Retina (tissue), 1 donor: ENCODE results near the gene ARHGAP31.
"Not testable (repeated sequence)": the region's sequence is repeated elsewhere in the genome, so short reads cannot be mapped to it uniquely, and the experiment has no call there.

Source experiments
- DNase-seq: peaks from one replicate; pipeline ENCODE4 v3.0.0-alpha.2; 2016

Gene ARHGAP31, protein sequence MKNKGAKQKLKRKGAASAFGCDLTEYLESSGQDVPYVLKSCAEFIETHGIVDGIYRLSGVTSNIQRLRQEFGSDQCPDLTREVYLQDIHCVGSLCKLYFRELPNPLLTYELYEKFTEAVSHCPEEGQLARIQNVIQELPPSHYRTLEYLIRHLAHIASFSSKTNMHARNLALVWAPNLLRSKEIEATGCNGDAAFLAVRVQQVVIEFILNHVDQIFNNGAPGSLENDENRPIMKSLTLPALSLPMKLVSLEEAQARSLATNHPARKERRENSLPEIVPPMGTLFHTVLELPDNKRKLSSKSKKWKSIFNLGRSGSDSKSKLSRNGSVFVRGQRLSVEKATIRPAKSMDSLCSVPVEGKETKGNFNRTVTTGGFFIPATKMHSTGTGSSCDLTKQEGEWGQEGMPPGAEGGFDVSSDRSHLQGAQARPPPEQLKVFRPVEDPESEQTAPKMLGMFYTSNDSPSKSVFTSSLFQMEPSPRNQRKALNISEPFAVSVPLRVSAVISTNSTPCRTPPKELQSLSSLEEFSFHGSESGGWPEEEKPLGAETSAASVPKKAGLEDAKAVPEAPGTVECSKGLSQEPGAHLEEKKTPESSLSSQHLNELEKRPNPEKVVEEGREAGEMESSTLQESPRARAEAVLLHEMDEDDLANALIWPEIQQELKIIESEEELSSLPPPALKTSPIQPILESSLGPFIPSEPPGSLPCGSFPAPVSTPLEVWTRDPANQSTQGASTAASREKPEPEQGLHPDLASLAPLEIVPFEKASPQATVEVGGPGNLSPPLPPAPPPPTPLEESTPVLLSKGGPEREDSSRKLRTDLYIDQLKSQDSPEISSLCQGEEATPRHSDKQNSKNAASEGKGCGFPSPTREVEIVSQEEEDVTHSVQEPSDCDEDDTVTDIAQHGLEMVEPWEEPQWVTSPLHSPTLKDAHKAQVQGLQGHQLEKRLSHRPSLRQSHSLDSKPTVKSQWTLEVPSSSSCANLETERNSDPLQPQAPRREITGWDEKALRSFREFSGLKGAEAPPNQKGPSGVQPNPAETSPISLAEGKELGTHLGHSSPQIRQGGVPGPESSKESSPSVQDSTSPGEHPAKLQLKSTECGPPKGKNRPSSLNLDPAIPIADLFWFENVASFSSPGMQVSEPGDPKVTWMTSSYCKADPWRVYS (N-terminal part only)

DNA sequence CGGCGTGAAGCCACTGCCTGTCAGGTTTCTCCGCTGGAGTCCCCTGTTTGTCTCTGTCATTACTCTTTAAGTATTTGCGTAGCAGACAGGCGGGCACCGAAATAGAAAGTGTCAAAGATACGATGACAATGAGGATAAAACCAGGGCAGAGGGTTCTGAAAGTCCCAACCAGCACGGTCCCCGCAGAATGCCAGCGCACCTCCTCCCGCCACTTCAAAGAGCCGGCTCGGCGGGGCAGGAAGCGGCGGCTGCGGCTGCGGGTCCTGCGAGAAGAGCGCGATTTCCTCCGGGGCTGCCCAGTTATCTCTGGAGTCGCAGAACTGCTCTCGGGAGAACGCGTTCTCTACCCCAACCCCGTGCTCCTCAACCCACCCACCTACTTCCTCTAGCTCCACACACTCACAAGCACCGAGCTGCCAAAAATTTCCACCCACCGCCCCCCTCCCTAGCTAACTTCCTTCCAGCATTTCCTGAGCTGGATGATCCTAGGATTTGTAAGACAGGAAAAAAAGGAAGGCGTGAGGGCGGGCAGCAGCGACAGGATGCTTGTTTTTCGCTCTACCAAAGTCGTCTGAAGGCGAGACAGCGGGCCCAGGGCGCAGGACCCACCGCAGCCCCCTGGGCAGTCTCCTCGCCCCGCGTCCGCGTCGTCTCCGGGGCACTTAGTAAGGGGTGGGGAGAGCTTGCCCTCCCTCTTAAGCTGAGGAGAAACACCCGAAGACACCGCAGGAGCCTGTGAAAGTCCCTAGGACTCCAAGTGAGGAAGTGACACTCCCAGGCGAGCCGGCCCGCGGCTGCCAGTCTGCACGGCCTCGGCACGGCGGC lies at the start of gene ARHGAP31:
Gene ARHGAP31, plus strand, starts transcription at position 513 of the 825 bp plus-strand sequence. CDS start 522 bp downstream, outside the sequence.
- peak; percentile 83 for DNase-seq

DNA sequence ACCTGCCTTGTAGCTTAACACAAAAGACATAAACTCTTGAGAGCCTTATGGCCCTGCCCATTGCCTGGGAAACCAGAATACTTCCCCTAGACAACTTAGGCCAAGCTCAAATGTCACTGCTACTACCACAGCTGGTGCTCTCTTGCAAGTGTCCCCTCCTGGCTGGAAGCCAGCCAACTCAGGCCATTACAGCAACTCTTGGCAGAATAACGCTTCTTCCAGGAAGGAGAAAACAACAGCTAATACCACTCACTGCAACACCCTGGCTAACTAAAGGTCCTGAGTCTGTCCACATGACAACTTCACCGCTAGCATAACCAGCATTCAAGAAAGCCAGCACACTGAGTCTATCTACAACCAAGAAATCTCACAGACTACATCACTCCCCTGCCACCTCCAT lies 48.4 kb upstream of the ARHGAP31 start:
- no peak for DNase-seq

DNA sequence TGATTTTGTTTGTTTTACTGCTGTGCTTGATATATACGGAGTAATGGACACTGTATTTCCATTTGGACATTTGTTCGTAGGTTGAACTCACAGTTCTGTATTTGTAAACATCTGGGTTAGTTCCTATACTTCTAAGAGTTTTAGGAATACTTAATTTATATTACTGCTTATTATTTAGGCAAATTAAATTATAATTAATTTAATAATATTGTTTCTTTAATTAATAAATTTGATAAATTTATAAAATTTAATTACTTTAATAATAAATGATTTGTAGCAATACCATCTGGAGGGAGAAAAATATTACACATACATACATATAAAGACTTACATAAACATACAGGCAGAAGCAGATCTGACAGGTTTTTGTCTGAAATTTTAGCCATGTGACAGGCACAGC lies 39.0 kb upstream of the ARHGAP31 start:
- no peak for DNase-seq

DNA sequence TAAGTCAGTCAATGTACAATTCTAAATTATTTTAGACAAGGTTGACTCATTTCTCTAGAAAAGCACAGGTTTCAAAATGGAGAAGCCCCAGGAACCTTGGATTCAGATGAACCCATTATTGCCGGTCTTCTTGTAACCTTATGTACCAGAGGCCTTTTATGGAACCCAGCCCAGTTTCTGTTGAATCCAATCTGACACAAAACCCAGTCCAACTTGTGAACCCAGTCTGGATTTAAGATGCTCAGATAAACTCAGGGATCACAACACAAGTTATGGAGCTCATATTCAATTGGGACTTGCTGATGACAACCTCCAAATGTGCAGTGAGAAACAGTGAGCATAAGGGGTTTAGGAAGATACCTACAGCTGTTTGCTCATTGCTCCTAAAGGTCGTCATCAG lies 37.1 kb upstream of the ARHGAP31 start:
- no peak for DNase-seq

DNA sequence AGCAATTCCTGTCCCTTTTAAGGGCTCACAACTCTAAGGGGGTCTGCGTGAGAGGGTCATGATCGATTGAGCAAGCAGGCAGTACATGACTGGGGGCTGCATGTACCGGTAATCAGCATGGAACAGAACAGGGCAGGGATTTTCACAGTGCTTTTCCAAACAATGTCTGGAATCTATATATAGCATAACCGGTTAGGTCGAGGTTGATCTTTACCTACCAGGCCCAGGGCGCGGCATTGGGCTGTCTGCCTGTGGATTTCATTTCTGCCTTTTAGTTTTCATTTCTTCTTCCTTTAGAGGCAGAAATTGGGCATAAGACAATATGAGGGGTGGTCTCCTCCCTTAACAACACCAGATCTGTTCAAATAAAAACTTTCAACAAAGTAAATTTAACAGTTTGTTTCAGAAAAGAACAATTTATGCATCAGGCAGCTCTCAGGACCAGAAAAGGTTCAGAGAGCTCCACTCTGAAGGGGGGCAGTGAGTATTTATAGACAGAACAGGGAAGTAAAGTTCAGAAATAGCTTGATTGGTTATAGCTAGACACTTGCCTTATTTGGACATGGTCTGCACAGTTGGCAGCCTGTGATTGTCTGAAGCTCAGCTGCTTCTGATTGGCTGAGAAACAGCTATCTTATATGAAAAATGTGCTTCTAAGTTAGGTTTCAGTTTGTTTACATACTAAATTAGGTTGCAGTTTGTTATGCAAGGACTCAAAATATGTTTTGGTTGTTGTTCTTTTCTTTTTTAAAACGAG lies 36.4 kb upstream of the ARHGAP31 start:
- DNase-seq = no peak

DNA sequence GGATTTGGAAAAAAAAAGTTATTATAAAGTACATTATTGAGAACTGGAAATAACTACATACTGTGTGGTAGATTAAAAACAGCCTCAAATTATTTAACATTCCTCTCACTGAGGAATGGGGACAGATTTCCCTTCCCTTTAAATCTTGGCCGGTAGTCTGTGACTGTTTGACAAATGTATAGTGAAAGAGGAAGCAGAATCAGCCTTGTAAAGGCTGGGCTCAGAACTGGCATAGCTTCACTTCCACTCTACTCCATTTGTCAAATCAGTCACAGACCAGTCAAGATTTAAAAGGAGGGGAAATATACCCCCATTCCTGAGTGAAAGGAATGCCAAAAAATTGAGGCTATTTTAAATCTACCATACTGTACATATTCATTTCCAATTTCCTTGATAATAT lies 35.3 kb upstream of the ARHGAP31 start:
- no peak for DNase-seq

DNA sequence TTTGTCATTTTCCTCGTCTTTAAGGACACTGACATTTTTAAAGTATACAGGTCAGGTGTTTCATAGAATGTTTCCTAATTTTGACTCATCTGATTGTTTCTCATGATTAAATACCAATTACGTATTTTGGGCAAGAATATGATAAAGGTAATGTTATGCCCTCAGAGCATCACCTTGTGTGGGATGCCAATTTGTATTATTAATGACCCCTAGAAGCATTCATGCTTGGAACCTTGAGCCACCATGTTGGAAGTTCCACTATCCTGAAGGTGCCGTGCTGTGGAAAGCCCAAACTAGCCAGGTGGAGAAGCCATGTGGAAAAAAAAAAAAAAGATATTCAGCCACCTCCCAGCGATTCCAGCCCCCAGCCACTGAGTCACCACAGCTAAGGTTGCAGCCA lies 34.4 kb upstream of the ARHGAP31 start:
- no peak for DNase-seq

DNA sequence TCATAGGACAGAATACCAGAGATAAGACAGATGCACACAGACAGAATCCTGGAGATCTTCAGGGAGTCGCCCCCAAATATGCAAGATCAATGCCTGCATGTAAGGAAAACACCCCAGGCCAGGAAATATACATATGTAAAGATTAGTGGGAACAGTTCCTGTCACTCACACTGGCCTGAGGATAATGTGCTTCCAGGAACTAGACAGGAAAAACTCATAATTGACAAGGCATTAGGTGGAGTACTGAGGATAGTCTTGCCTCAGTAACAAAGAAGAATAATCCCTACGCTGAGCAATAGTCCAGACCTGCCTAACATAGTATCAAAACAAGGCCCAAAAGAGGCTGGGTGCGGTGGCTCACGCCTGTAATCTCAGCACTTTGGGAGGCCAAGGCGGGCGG lies 33.1 kb upstream of the ARHGAP31 start:
- no peak for DNase-seq

DNA sequence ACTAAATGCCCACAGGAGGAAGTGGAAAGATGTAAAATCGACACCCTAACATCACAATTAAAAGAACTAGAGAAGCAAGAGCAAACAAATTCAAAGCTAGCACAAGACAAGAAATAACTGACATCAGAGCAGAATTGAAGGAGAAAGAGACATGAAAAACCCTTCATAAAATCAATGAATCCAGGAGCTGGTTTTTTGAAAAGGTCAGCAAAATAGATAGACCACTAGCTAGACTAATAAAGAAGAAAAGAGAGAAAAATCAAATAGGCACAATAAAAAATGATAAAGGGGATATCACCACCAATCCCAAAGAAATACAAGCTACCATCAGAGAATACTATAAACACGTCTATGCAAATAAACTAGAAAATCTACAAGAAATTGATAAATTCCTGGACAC lies 24.0 kb upstream of the ARHGAP31 start:
- not testable (repeated sequence) for DNase-seq

DNA sequence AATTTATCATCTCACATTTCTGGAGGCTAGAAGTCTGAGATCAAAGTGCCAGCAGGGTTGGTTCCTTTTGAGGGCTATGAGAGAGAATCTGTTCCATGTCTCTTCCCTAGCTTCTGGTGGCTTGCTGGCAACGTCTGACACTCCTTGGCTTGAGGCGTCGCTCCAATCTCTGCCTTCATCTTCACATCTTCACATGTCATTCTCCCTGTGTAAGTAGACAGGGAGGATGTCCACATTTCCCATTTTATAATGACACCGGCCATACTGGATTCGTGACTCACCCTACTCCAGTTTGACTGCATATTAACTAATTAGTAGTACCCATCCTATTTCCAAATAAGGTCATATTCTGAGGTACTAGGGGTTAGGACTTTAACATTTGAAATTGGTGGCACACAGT lies 17.5 kb upstream of the ARHGAP31 start:
- DNase-seq = no peak

DNA sequence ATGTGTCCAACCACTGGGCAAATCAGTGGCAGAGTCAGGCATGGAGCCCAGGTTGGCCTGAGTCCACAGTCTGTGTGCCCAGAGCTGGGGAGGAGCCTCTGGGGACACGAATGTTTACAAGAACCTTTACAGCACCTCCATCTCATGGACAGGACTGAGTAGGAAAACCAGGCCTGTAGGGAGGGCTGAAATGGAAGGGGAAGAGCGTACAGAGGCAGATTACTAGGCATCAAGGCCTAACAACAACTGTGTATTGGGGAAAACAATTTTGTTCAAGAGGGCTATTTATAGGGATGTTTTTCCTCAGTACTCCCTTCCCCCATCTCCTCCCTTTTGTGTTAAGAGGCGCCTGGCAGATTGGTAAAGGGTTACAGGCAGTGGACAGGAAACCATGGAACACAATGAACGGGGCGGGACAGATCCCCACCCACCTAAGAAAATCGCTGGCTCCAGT lies 15.1 kb upstream of the ARHGAP31 start:
- DNase-seq = no peak

DNA sequence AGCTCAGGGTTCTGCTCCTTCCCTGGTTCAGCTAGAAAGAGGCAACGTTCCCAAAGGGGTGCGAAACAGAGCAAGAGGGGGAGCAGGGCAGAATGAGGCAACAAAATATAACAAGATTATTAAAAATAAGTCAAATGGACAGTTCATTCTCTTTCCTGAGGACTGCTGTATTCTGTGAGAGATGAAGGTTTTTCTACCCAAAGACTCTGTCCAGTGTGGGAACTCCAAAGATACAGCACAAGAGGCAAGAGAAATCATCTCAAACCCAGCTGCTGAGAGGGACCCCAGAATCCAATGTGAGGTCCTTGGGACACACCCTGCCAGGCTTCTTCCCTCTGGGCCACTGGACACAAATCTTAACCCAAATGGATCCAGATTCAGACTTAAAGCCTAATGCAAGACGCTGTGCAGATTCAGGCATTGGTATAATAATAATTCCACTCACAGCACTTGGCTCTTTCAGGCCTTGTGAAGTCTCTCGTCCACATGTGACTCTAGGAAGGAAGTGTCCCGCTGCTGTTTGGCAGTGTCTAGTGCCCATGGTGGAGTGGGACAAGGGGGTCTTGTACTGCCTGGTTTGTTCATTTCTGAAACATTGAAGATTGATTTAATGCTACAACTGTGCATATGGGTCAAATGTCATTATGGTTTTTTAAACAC lies 14.5 kb upstream of the ARHGAP31 start:
- no peak for DNase-seq

DNA sequence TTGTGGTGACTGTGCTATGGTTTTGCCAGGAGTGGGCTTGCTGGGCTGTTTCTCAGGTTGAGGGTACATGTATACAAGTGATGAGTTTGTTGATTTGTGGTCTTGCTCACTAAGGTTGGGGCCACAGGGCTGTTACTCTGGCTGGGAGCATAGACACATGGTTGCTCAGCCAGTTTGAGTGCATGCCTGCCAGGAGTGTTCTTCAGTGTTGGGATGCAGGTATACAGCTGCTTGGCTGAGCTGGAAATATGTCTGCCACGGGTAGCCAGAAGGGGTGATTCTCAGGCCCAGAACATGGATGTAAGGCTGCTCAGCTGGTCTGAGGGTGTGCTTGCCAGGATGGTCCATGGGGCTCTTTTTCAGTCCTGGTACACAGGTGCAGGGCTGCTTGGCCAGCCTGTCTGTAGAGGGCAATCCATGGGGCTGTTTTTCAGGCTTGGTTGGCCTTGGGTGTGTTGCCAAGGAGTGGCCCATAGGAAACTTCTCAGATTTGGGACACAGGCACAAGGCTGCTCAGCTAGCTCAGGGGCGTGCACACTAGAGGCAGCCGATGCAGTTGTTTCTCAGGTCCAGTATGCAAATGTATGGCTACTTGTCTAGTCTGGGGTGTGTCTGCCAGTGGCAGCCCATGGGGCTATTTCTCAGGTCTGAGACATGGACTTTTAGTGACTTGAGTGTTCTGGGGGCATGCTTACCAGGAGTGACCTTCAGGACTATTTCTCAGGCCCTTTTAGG lies 5.3 kb upstream of the ARHGAP31 start:
- no peak for DNase-seq

DNA sequence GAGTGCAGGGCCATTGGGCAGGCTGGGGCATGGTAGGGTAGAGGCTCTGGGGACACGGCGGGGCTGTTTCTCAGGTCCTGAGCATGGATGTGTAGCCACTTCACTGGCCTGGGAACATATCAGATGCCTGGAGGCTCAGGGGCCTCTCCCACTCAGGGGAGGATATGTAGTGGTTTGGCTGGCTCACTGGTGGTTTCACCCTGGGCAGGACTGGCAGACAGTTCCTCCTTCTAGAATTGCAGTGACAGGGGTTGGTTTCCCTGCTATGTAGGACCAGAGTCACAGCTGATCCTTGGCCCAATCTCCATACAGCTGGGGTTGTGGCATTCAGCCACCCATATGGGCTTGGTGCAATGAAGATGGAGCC lies 4.8 kb upstream of the ARHGAP31 start:
- no peak for DNase-seq

DNA sequence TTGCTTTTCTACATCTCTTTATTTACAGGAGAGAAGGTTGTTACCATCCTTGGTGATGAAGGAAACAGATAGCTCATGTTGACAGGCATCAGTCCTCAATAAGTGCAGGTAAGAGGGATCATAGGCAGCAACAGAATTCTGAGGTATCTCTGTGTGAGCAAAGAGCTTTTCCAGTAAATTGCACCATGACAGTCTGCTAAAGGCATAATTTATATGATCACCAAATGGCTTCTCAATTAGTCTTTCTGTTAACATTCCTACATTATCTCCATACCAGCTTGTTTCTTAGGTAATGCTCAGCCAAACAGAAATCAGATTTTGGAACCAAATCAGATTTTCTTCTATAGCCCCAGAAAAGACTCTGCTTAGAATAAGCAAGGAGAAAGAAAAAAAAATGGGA lies 3.6 kb upstream of the ARHGAP31 start:
- no peak for DNase-seq

DNA sequence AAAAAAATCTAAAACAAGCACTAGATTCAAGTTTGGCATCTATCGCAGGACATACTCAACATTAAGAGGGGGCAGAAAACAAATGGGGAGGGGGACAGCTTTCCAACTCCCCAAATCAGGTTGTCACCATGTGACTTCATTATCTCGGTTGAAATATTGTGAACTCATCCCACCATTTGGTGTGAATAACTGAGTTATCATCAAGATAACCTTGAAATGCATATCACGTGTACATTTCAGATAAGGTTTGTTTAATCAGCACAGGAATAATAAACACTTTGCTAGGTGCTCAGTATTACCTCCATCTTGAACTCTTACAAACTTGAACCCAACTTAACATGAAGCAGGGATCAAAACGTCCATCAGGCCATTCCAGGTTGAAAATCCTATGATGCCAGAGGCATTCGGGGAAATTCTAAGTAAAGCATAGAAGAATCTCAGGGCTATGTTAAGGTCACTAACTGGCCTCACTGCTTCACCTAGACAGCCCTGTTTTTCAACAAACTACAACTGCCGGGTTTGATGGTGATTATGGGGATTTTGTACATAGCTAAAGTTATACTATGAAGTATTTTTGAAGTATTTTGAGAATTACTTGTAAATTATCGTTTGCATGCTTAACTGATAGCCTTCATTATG lies 3.0 kb upstream of the ARHGAP31 start:
- DNase-seq = no peak

DNA sequence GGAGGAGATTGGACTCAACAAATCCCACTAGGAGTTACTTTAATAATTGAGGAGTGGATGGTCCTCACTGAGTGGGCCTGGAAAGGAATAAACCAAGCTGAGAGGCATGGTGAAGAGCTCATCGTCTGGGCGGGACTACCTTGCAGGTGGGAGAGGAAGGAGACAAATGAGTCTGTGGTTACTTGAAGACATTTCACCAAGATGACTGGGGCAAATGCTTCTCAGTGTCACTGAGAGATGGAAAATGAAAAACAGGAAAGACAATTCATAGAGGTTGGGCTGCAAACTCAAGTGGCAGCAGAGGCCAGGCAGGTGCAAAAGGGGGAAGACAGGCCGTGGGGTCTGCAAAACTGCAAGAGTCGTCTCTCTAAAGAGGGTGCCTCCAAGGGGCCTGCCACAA lies 1.5 kb upstream of the ARHGAP31 start:
- DNase-seq = no peak

DNA sequence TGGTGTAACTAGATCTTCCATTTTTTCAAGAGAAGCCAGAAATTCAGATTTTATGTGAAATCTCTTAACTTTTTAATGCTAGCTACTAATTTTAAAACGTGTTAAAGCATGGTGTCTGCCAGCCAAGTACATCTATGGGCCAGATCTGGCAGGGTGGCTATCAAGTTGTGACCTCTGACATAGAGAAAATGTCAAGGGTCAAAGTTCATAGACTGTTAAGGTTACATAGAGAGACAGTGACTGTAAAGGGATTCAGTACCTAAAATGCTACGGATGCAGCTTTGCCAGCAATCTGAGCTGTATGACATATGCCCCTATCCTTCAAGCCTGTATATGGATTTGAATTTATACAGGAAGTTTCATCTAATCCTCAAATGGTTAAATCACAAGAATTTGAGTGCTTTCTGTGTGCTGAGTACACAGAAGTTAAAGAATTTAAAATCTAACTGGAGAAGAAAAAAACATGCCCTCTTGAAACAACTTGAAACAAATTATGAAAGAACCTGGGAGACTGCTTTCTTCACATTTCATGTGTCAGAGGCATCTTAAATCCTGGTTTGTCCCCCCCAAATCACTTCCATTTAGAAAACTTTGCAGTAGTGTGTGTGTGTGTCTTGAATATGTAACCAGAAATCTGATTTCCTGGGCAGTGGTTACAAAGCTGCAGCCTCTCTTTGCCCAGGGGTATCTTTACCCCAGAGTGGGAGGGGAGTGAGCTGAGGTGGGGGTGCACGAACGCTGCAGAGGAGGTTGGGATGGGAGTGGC lies 895 bp upstream of the ARHGAP31 start:
- no peak for DNase-seq
